GM19467 (cell line): Measurements from ENCODE around the gene ZNHIT2.

ENCODE experiments used
- ATAC-seq: cut with Tn5 transposase; IDR thresholded peaks from one replicate; pipeline ENCODE4 v1.9.1; 2021; ENCODE audit warnings: mild to moderate bottlenecking, moderate library complexity; ENCODE audit not compliant: unreplicated experiment

Gene ZNHIT2

GRCh38 chr11:65078786-65079342 is 38.6 kb downstream of the ZNHIT2 start:
- no peak for ATAC-seq

DNA sequence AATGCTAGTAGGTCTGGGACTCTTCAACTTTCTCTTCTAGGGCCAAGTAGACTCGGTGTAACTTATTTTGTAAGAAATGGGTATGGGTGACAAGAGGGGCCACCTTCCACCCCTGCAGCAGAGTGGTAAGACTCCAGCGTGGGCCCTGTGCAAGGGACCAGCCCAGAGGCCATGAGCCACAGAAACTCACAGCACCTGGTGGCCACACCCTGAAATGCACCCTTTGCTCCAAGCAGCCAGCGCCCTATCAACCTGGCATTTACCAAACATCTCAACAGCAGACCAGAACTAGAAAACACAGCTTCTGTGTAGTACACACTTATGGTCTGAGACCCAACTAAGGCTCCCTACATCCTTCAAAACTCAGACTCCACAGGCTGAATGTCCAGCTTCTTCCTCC is 39.4 kb downstream of the ZNHIT2 start:
- no peak for ATAC-seq

- ATAC-seq: no peak
Observed at GRCh38 chr11:65077451-65077850, 40.0 kb downstream of the ZNHIT2 start.

DNA sequence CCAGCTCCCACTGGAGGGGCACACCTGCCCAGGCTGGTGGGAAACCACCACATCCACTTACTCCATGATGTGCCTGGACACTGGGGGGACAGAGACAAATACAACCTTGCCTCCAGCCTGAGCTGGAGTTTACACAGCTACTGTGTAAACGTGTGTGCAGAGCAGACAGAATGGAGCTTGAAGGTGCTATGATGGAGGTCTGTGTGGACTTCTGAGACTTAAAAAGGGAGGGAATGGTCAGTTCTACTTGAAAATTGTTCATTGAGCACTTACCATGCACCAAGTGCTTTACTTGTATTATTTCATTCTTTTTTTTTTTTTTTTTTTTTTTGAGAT is 44.9 kb downstream of the ZNHIT2 start:
- no peak for ATAC-seq

DNA sequence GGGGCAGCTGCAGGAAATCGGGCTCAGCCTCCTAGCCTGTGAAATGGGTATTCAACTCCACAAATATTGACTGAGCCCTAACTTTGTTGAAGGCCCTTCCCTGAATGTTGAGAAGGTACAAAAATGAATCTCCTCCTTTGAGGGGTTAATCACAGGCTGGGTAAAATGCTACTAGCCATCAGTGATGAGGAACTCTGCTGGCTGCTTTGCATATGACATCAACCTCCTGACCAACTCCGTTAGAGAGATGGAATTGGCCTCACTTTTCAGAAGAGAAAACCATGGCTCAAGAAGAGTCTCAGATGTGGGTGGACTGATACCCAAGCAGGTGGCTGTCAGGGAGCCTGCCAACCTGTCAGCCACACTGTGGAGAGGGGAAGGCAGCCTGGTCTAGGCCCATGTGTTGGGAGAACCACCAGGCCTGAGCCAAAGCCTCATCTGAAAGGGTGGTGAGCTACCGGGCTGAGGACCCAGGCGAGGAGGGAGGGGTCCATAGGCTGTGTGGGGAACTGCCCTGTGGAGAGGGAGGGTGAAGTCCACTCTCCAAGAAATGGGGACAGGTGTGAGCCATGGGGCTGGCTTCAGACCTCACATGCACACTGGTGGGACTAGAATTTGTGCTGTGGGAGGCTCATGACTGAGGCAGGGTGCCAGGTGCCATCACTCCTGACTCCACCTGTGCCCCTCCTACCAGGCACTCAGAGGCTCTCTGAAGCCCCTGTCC is 45.4 kb downstream of the ZNHIT2 start:
- ATAC-seq: no peak

GRCh38 chr11:65069217-65069616 is 48.3 kb downstream of the ZNHIT2 start:
- ATAC-seq: no peak

GRCh38 chr11:65067446-65067845 is 50.1 kb downstream of the ZNHIT2 start:
- no peak for ATAC-seq

DNA sequence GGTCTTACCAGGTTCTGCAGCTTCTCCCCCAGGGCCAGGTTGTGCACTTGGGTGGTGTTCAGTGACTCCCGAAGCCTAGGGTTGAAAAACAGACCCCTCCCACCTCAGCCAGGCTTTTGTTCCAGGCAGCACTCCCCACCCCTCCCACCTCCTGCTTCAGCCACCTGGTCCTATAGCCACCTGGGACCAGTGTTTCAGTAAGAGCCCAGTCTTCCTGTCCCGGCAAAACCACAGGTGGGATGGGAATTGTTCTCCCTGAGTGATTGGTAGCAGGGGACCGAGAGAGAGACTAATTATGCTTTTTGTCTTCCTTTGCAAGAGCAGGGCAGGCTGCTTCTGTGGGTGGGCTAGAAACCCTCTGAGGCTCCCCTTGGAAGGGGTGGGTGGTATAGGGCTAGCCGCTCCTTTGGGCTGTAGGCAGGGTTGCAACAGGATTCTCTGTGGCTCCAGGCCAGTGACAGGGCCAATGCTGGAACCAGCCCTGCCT is 50.7 kb downstream of the ZNHIT2 start:
- ATAC-seq: no peak
